Ovary (tissue), 9 donors: ENCODE measurements around the gene CEP83. TPM values are rescaled to one million over a fixed set of nuclear protein-coding genes. Genes with fewer than 3 reads are reported as not detected.

ENCODE experiments used
- DNase-seq, 5 donors: peaks; one replicate each; pipeline ENCODE4 v3.0.0-alpha.2; 2019 to 2020
- H3K27ac ChIP-seq, 2 donors: fragments of 200-600 bp; one replicate each; pipeline versions ENCODE4 v1.5.1 to v1.8.0; 2019 to 2022
- H3K27me3 ChIP-seq: fragments of 200-600 bp; one replicate; pipeline ENCODE4 v1.8.0; 2022
- H3K36me3 ChIP-seq: fragments of 200-600 bp; sonication (generic); one replicate; pipeline ENCODE4 v1.5.1; 2019
- H3K4me1 ChIP-seq: one replicate; pipeline ENCODE4 v1.8.1; 2013; ENCODE audit warnings: mild to moderate bottlenecking, moderate library complexity; ENCODE audit not compliant: insufficient read depth
- H3K4me3 ChIP-seq: fragments of 200-600 bp; sonication (generic); one replicate; pipeline ENCODE4 v1.5.1; 2017
- H3K9me3 ChIP-seq, 2 donors: fragments of 200-600 bp in 1 of 2; sonication (generic) in 1 of 2; one replicate each; pipeline versions ENCODE4 v1.5.1 to v1.8.1; 2013 to 2019; ENCODE audit warnings: mild to moderate bottlenecking in 1 of 2, moderate library complexity in 1 of 2
- EP300 ChIP-seq: sonication (generic); formaldehyde crosslinking; IDR thresholded peaks from one replicate; pipeline ENCODE4 v1.6.1; 2017; ENCODE audit warnings: antibody characterized with exemption
- POLR2A ChIP-seq: fragments of 450-650 bp; IDR thresholded peaks from one replicate; pipeline ENCODE4 v1.6.1; 2017; ENCODE audit warnings: antibody characterized with exemption, mild to moderate bottlenecking, moderate library complexity
- WGBS, 3 donors: extraction: QIAGEN DNeasy Blood & Tissue Kit in 1 of 3; methylation state at CpG; one replicate each; pipeline versions ENCODE4 v1.1.5 to v1.1.7; 2013 to 2017; 5-methylcytosine and 5-hydroxymethylcytosine counted together
- intact Hi-C, 4 donors: fragments of 100-400 bp; cut with DNase I; formaldehyde crosslinking; loops; one replicate each; pipeline versions ENCODE4 v1.11.0 to v1.15.1; 2022 to 2023
- polyA plus RNA-seq, 2 donors: library from polyadenylated mRNA; stranded (reverse); fragments of 200-250 nt in 1 of 2; fragments of 350-450 nt in 1 of 2; fragmentation: Illumina TruSeq in 1 of 2; extraction: RNeasy Lipid Tissue Mini Kit (QIAGEN cat#74804) in 1 of 2; gene quantifications; one replicate each; pipeline ENCODE4 v1.2.3, GENCODE V29; 2013 to 2014
- total RNA-seq, 7 donors: library from RNA; depleted of rRNA in 2 of 7; stranded (reverse); fragments of >200 nt in 2 of 7; fragmentation: NEBNext Ultra II Directional in 3 of 7; extraction: Animal tissue kit (Norgen Biotek cat#: 25700) in 3 of 7; gene quantifications; one replicate each; pipeline versions ENCODE4 v1.1.0 to v1.2.4, GENCODE V29; 2016 to 2023
- TF ChIP-seq, protein P1 (sequence below), 3 donors: fragments of 450-650 bp in 2 of 3; fragments of 200-600 bp in 1 of 3; IDR thresholded peaks; one replicate each; pipeline versions ENCODE4 v1.5.1 to v1.8.0; 2016 to 2022; ENCODE audit warnings: antibody characterized with exemption in 3 of 3, mild to moderate bottlenecking in 1 of 3
- donor health status: DM: no; HTN: no; CAD: no; lungs with moderate emphysema.
- donor health status: DM: no; HTN: no; CAD: no.
- donor health status: Bipolar disorder and iron deficiency.
- donor health status: DM: yes; HTN: yes; CAD: no.
- donor health status: DM: no; HTN: no; CAD: no.
- donor health status: DM: yes; HTN: yes; CAD: no.

Gene CEP83
- total and polyA plus RNA-seq, 9 donors, result 5.5 to 47.6 (median 17.3) TPM

- TF ChIP-seq POLR2A (no peak), EP300 (no peak)
- TF ChIP-seq, protein P1, sequence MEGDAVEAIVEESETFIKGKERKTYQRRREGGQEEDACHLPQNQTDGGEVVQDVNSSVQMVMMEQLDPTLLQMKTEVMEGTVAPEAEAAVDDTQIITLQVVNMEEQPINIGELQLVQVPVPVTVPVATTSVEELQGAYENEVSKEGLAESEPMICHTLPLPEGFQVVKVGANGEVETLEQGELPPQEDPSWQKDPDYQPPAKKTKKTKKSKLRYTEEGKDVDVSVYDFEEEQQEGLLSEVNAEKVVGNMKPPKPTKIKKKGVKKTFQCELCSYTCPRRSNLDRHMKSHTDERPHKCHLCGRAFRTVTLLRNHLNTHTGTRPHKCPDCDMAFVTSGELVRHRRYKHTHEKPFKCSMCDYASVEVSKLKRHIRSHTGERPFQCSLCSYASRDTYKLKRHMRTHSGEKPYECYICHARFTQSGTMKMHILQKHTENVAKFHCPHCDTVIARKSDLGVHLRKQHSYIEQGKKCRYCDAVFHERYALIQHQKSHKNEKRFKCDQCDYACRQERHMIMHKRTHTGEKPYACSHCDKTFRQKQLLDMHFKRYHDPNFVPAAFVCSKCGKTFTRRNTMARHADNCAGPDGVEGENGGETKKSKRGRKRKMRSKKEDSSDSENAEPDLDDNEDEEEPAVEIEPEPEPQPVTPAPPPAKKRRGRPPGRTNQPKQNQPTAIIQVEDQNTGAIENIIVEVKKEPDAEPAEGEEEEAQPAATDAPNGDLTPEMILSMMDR (IDR thresholded peaks at IDR 0.05), result no peak
- Histone ChIP-seq H3K9me3 (no peaks in the 10 kb centered on the region), H3K4me1 (no peaks in the 10 kb centered on the region), H3K4me3 (no peak overlapping the region), H3K27me3 (no peaks in the 10 kb centered on the region), H3K36me3 (no peaks in the 10 kb centered on the region), H3K27ac (no peak overlapping the region)
- 49 to 73% (median 55%) methylated on average over 3 of the region's 3 CpGs for WGBS, 3 donors
- no peak for DNase-seq
- intact Hi-C loops, result no loop called here
Observed at GRCh38 chr12:94379479-94380113, 80.1 kb downstream of the CEP83 start.

DNA sequence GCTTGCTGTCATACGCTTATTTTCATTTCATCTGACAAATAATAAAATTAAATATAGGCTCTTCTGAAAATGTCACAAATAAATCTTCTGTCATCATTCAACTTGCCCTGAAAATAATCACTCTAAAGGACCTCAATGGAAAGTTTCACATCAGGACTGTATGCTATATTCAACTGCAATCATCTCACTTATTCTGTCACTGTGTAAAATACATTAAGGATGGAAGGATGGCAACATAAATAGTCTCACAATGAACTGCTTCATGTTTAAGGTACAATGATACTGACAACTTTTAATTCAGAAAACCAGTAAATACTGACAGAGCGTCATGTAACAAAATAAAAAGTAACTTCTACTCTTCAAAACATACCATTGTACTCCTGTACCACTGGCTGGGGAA is 82.1 kb downstream of the CEP83 start:
- Histone ChIP-seq H3K27me3 (no peaks in the 10 kb centered on the region), H3K4me1 (no peaks in the 10 kb centered on the region), H3K36me3 (no peaks in the 10 kb centered on the region), H3K9me3 (no peaks in the 10 kb centered on the region), H3K27ac (no peak overlapping the region), H3K4me3 (no peak overlapping the region)
- intact Hi-C loops, result no loop called here
- WGBS, 3 donors, result 93 to 98% (median 95%) methylated on average over 2 of the region's 2 CpGs
- TF ChIP-seq, protein P1 (IDR thresholded peaks at IDR 0.05), result no peak
- TF ChIP-seq EP300, result no peak
- no peak for TF ChIP-seq POLR2A
- no peak for DNase-seq

DNA sequence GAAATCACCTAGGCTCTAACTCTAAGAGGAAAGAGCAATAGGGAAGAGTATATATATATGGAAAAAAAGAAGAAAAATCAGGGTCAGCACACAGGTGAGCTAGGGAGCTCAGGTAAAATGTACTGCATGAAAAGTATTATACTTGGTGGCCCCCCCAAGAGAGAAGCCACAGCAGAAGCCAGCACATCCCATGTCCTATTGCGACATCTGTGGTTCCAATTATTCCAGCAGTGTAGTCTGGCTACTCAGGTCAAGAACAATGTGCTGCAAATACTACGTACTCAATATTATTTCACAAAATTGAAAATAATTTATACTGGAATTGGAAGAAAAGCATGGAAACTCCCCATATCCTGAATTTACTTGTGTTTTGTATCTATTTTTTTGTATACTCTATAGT is 85.5 kb downstream of the CEP83 start:
- Histone ChIP-seq H3K27ac (no peak overlapping the region), H3K36me3 (no peaks in the 10 kb centered on the region), H3K27me3 (no peaks in the 10 kb centered on the region), H3K9me3 (no peaks in the 10 kb centered on the region), H3K4me3 (no peak overlapping the region), H3K4me1 (no peaks in the 10 kb centered on the region)
- no peak for DNase-seq
- 94 to 99% (median 95%) methylated on average over 2 of the region's 2 CpGs for WGBS, 3 donors
- no peak for TF ChIP-seq EP300
- TF ChIP-seq, protein P1 (IDR thresholded peaks at IDR 0.05), result no peak
- TF ChIP-seq POLR2A, result no peak
- intact Hi-C loops, result no loop called here

DNA sequence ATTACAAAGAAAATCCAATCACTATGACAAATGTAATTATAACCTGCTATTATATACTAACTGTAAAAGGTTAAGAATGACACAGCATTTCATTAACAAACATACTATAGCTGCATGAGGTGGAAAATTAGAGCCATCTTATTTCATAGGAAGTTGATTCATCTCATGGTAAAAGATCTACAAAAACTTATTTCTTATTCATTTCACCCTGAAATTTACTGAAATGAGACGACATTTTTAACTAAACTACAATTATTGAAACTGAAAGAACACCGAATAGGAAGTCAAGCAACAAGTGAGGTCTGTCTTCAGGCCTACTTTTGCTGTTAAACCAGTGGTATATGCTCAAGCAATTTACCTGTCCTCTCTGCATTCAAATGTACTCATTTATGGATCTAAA is 87.2 kb downstream of the CEP83 start:
- H3K27ac ChIP-seq, result no peak overlapping the region
- H3K36me3 ChIP-seq, result no peaks in the 10 kb centered on the region
- no peaks in the 10 kb centered on the region for H3K4me1 ChIP-seq
- TF ChIP-seq POLR2A, result no peak
- TF ChIP-seq EP300, result no peak
- TF ChIP-seq, protein P1 (IDR thresholded peaks at IDR 0.05), result no peak
- WGBS, 3 donors, result 92 to 98% (median 97%) methylated on average over 2 of the region's 2 CpGs
- H3K27me3 ChIP-seq, result no peaks in the 10 kb centered on the region
- intact Hi-C loops, result no loop called here
- DNase-seq, result no peak
- H3K4me3 ChIP-seq, result no peak overlapping the region
- no peaks in the 10 kb centered on the region for H3K9me3 ChIP-seq
